Camera-type eye (tissue), 1 donor: Measurements from ENCODE around the gene ACSL6. TPM values are rescaled to one million over a fixed set of nuclear protein-coding genes. Genes with fewer than 3 reads are reported as not detected.

Source experiments
- total RNA-seq: library from RNA; depleted of rRNA; stranded (reverse); fragments of >200 nt; gene quantifications from one replicate; pipeline ENCODE4 v1.2.3, GENCODE V29; 2014

ACSL6 gene, protein sequence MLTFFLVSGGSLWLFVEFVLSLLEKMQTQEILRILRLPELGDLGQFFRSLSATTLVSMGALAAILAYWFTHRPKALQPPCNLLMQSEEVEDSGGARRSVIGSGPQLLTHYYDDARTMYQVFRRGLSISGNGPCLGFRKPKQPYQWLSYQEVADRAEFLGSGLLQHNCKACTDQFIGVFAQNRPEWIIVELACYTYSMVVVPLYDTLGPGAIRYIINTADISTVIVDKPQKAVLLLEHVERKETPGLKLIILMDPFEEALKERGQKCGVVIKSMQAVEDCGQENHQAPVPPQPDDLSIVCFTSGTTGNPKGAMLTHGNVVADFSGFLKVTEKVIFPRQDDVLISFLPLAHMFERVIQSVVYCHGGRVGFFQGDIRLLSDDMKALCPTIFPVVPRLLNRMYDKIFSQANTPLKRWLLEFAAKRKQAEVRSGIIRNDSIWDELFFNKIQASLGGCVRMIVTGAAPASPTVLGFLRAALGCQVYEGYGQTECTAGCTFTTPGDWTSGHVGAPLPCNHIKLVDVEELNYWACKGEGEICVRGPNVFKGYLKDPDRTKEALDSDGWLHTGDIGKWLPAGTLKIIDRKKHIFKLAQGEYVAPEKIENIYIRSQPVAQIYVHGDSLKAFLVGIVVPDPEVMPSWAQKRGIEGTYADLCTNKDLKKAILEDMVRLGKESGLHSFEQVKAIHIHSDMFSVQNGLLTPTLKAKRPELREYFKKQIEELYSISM
- 73.4 TPM for total RNA-seq

DNA sequence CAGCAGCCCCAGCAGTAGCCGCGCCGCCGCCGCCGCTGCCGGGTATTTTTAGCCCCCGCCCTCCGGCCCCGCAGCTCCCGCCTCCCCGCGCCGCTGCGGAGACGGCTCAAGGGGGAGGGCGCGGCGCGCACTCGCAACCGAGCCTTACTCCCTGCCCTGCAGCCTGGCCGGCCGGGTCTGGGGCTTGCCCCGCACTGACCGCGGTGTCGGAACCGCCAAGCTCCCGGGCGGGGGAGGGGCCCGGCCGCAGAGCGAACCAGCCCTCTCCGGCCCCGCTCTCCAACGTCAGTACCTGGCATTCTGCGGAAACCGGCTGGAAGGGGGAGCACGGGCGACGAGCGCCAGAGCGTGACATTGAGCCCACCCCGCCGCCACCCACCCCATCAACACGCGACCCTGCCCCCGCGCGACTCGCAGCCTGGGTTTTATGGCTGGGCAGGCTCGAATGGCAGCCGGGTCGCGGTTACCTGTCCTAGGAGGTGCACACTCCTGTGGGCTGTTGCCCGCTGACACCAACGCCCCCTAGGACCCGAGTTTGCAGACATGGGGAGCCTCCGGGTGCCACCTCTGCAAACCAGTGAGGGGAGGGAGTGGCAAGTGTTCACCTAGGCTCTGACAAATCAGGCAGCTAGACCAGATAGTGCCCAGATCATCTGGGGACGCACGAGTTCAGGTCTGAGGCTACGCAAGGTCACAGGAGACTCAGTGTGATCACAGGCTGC lies at the start of gene ACSL6:
TSS of gene ACSL6 (minus strand) at position 37 of the 722 bp plus-strand sequence. CDS start 105 bp downstream, outside the sequence.

DNA sequence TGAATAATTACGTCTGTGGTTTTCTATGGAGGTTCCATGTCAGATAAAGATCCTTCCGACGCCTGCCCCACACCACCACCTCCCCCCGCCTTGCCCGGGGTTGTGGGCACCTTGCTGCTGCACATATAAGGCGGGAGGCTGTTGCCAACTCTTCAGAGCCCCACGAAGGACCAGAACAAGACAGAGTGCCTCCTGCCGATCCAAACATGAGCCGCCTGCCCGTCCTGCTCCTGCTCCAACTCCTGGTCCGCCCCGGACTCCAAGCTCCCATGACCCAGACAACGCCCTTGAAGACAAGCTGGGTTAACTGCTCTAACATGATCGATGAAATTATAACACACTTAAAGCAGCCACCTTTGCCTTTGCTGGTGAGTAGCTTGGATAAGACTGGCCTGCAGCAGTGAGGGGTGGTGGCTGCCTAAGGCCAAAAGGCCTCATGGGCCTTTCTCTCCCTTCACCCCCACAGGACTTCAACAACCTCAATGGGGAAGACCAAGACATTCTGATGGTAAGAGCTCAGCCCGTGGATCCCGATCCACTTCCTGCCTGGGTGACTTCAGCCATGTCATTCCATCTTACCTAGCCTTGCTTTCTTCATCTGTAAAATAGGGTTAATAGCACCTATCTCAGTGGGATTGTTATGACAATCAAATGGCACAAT lies 49.2 kb upstream of the ACSL6 start, which contains the start of gene IL3:
TSS of gene IL3 (plus strand) at position 155 of the 661 bp plus-strand sequence. CDS start at position 207, 52 bp downstream.

DNA sequence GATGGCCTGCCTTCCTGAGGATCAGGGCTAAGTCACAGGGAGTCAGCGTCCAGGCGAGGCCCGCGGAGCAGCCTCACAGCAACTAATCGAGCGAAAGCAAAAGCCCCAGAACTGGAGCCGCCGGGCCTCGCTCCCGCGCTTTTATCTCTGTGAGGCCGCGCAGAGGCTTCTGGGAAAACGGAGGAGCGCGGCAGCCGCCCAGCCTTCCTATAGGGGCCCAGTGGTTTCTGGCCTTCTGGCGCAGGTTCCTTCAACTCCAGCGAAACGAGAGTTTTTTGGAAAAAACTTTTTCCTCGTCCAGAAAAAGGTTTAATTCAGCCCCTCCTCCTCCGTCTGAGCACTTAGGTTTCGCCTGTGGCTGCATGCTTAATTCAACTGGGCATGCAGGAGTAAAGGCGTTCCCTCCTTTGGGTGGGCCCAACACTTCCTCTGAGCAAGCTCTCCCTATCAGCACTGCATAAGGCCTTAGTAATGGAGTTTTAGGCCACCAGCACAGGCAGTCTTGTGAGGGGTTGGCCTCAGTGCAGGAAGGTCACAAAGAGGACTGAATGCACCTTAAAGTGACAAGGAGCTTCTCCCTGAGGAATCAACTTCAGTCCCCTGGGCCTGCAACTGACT lies 65.8 kb downstream of the ACSL6 start, which contains the start of gene MEIKIN:
TSS of gene MEIKIN (minus strand) at position 113 of the 618 bp plus-strand sequence. CDS start 158 bp downstream, outside the sequence.

Other genes starting within 250 kb of the ACSL6 start
- 89.9 TPM for gene FNIP1, start 214.6 kb downstream of the ACSL6 start, total RNA-seq
- 0.55 TPM for gene MEIKIN, start 66.0 kb downstream of the ACSL6 start, total RNA-seq
- gene IL3, start 49.0 kb upstream of the ACSL6 start, total RNA-seq: not detected
- gene CSF2, start 62.1 kb upstream of the ACSL6 start, total RNA-seq: not detected
- gene P4HA2, start 216.2 kb upstream of the ACSL6 start, total RNA-seq: 61.8 TPM
- gene PDLIM4, start 246.0 kb upstream of the ACSL6 start, total RNA-seq: 15.4 TPM